NCI-H510A treated with DMSO at 0.1 percent for 48 hours (cell line): ENCODE results near the gene ILDR2.

Experiments
- DNase-seq: peaks from one replicate; lab custom pipeline; 2025; lab: John Stamatoyannopoulos, UW

The ILDR2 gene

DNA sequence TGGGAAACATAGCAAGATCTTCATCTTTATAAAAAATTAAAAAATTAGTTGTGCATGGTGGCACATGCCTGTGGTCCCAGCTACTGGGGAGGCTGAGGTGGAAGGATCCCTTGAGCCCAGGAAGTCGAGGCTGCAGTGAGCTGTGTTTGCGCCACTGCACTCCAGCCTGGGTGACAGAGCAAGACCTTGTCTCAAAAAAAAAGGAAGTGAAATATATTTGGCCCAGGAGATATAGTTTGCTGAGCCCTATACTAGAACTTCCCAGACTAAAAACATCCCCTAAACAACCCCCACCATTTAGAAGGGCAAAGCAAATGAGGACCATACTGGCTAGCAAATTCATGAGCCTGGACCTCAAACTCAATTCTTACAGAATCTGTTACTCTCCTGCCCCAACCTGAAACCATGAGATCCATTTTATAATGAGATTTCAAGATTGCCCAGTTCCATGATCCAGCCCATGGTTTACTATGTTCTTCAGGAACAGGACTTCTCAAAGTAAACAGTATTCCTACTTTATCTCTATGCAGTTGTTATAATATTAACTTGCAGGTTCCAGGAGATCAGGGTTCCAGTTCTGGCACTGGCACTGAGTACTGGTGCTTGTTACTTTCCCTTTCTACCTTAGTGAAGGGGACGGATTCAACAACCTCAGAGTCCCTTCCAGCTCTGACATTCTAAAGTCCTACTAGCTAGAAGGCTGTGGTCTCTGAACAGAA lies 50.4 kb downstream of the ILDR2 start:
- DNase-seq, result no peak

DNA sequence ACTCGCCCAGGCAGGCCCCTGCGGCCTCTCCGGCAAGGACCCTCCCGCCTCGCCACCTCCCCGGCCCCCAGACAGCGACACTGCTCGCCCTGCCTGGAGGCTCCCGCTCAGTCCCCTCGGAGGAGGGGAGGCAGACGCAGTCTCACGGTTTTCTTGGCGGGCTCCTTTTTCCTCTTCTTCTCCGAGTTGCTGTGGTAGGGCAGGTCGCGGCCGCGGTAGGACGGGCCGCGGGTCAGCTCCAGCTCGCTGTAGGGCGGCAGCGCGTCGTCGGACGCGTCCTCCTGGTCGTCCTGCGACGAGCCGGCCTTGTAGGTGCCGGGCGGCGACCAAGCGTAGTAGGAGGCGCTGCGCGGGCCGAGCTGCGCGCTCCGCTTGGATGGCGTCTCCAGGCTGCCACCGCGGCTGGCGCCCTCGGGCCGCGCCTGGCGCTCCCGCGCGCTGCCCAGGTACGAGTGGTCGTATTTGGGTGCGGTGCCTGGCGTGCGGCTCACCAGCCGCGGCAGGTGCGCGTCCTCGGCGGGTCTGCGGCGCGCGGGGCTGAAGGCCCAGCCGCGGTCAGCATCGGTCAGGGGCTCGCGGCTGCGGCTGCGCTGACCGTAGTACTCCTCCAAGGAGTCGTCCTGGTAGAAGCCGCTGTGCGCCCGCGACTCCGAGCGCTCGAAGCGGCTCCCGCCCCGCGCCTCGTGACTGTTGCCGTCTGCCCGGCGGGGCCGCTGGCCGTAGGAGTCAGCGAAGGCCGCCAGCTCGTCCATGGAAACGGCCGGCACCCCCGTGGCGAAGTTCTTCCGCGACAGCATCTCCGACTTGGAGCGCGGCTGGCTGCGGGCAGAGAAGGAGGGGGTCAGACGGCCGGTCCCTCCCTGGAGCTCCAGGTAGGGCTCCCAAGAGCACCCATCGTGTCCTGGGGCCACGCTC lies 54.5 kb downstream of the ILDR2 start:
- DNase-seq, result peak; percentile 12

DNA sequence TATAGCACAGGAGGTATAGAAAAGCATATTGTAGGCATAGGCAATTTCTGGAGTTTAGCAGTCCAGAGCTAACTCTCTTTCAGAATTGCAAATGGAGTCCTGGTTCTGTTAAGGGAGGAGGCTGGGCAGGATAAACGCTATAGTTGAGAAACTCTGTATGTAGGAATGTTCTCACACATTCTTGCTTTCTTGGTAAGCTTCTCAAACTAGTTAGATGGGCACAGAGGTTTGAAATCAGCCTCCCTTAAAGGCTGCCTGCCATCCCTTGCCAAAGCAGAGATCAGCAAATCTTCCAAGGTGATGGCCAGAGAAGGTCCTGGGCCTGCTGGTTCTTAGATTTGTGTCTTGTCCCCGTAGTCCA lies 56.4 kb downstream of the ILDR2 start:
- no peak for DNase-seq

DNA sequence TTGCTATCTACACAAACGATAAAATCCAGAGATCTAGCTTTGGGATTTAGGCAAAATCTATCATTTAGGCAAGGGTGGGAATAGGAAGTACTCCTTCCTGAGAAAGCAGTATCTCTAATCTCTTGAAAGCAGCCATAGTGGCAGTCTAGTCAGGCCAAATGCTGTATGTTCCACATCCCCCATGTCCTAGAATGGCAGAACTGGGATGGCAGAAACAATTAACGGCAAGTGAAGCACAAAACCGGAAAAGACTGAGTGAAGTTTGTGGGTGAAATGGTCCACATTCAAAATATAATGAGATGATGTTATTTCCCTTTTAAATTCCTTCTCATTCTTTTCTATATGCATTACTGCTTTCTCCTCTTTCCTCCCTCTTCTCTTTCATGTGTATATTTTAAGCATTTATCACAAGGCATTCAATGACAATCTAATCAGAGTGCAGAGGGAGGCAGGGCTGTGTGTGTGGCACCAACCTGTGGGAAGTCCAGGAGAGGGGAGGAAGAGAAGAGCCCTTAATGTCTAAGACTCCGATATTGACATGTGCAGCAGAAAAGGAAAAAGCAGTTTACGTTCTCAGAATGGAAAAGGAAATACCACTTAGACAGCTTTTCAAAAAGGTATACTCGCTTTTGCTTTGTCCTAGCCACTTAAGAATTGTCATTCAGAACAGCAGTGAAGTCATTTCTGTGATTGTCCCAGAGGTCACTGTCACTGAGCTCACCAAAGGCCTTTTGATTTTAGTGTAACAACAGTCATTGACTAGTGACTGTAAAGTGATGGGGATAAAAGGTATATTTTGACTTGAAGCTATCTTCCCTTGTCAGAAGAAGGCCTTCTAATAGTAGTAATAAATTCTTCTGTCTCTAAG lies 57.0 kb downstream of the ILDR2 start:
- no peak for DNase-seq

DNA sequence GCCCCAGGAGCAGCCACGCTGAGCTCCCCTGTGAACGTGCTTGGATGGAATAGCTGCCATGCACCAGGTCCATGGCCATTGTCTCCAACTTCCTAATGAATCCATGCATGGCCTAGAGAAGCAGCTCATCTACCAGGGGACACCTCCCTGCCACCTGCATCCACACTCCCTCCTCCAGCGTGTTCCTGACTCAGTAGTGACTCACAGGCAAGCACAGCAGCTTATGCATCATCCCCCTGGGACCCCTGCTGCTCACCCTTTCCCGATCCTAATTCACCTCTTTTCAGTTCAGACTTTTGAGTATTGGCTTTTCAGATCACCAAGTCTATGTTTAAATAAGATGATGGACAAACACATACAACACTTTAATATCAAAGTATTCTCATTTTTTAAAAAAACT lies 59.4 kb downstream of the ILDR2 start:
- DNase-seq, result no peak

DNA sequence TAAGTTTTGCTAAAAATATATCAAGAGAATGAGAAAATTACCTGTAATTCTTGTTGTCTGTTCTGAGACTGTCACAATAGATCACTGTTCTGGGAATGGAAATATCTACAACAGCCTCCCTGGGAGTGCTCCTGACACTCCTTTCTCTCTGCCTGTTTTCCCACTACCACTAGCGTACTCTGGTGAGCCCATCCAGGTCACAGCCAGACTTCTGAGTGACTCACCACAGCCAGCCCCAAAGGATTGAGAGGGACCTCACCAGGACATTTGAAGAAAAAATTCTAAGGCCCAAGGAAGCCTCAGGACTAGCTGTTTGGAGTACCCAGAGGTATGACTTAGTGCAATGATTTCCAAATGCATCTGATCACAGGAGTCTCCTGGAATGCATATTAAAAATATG lies 60.3 kb downstream of the ILDR2 start:
- DNase-seq, result no peak

DNA sequence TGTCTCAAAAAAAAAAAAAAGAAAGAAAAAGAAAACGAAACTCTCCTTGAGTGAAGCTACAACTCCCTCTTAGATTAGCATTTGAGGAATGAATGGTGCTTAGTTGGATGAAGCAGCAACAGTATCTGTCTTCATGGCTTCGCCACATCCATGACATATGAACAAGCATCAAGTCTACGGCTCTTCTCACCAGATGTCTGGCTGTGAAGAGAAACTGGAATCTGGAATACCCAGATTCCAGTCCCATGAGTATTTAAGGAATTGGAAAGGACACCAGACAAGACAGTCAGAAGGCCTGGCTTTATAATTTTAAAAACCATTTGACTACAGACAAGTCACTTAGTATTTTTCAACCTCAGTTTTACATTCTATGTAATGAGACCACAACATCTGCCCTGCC lies 61.2 kb downstream of the ILDR2 start:
- DNase-seq, result no peak

DNA sequence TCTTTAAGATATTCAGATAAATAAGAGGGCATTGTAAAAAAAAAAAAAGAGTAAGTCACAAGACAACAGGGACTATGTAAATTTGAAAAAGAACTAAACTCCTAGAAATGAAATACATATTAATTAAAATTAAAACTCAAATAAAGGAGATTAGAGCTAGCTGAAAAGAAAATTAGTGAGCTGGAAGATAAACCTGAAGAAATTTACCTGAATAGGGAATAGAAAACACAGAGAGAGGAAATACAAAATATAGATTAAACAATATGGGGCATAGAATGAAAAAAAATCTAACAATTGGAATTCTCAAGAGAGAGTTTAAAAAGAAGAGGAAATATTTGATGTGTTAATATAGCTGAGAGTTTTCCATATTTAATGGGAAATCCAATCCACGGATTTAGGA lies 63.7 kb downstream of the ILDR2 start:
- DNase-seq, result no peak

DNA sequence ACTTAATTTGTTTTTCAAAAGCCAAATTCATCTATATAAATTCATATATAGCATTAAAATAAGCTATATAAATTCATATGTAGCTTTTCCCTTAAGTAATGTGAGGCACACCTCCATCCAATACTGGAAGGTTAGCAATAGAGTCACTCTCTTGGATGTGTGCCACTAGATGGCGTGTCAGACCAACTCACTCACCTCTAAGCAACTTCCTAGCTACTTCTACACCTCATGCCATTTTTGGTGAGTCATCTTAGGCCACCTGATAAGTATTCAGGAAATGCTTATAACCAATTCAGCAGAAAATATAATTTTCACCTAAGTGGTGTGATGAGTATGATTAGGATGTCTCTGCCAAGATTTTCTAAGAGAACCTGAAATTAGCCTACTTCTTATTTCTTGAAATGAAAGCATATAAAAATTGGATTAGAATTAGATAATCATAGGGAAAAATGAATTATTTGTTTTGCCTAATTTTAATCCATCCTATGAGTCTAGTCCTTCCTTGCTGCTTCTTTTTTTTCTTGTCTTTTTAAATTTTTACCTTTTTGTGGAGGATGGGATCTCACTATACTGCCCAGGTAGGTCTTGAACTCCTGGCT lies 64.8 kb downstream of the ILDR2 start:
- DNase-seq, result peak; percentile 81

DNA sequence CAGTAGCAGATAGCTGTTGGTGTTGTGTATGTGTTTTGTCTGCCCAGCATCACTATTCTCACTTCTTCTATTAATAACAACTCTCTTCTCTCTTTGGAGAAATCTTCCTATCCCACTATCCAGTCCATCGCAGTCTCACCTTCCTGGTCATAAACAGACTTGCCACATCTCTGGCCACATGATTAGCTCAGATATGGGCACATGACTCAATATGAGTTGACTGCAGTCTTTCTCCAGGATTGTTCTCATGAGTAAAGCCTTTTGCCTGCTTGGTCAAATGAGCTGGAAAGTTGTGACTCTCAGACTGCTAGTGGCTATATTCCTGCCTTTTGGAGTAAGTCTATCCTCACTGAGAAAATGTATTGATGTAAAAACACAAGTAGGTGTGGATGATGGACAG lies 66.4 kb downstream of the ILDR2 start:
- DNase-seq, result no peak

DNA sequence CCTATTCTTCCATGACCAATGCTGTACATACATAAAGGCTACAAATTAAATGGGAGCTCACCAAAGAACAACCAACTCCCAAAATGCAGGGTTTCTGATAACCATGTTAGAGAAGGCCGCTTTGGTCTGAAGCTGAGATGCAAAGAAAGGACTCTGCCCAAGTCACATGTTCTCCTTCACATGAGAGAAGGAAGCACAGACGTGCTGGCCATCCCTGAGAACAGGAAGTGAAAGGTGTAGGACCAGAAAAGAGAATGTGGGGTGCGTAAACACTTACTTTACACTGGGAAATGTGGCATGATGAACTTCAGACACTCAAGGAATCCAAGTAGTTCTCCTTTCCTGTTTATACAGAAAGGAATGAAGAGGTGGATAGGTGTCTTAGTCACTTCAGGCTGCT lies 67.6 kb downstream of the ILDR2 start:
- no peak for DNase-seq

DNA sequence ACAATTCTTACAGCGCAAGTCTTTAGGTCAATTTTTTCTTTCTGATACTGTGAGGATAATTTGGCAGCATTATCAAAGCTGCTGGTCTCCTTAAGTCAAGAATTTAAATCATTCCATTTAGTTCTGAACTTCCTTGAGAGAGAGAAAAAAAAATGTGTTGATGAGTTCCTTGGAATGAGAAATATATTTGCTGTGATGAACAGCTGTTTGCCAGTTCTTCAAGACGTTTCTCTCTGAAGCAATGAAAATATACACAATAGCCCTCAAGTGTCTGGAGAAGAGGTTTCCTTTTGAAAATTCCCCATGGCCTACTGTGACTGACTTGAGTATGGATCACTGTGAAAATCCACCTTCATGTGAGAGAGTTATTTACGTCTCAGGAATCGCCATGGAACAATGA lies 68.3 kb downstream of the ILDR2 start:
- no peak for DNase-seq

DNA sequence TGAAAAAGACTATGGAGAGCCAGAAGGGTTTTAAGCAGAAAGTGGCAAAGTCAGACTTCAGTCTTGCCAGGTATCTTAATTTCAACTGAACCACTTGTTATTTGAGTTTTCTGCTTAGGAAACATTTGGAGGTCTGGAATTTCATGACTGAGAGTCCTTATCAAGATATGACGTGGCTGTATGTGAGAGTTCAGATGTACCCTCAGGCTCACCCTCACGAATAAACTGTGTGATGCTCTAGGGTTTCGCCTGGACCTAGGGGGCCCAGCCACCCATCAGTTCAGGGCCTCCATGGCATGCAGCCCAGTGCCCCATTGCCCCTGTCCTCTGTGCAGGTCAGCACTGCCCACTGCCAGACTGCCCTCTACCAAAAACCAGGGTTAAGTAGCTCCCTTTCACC lies 68.7 kb downstream of the ILDR2 start:
- DNase-seq, result no peak

DNA sequence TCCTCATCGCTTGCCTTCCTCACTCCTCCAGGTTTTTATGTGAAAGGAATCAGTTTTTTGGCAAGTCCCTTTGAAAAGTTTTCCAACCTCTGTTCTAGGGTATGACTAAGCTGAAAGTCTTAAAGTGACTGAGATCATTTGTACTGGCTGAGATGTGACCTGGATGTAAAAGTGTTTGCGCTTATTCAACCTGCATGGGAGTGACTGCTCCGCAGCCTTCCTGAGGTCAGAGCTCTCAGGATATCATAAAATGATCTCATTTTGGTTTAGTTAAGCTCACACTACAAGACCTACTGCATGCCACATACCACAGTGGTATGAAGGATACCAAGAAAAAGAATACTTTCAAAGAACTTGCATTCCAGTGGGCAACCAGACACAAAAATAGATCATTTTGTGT lies 69.4 kb downstream of the ILDR2 start:
- DNase-seq, result no peak

DNA sequence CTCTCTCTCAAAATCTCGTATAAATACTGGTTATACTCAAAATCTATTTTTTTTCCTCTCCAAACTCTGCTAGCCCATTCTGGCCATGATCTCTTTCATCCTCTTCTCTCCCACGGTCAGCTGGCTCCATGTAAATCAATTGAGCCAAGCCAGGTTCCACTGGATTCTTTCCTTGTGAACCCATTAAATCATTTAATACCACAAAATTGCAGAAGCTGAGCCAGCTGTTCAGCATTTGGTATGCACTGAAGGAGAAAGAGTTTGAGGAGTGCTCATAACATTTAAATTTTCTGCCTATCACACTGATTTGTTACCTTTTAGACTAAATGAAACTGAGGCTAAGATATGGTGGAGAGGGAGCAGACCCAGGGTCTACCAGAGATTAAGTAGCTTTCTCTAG lies 70.2 kb downstream of the ILDR2 start:
- no peak for DNase-seq

DNA sequence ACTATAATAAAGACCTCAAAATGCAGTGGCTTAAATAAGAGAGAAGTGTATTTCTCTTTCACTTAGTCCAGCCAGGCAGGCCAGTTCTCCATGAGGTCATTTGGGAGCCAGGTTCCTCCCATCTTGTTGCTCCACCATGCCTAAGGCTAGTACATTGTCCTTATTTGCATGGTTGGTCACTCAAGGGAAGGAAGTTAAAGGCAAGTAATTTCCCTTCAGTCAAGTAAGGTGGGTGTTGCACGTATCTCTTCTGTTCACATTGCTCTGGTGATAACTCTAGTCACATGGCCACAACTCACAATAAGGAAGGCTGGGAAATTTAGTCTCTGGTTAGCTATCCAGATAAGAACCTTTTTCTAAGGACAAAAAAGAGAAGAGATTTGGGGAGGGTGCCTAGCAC lies 72.1 kb downstream of the ILDR2 start:
- DNase-seq, result no peak

DNA sequence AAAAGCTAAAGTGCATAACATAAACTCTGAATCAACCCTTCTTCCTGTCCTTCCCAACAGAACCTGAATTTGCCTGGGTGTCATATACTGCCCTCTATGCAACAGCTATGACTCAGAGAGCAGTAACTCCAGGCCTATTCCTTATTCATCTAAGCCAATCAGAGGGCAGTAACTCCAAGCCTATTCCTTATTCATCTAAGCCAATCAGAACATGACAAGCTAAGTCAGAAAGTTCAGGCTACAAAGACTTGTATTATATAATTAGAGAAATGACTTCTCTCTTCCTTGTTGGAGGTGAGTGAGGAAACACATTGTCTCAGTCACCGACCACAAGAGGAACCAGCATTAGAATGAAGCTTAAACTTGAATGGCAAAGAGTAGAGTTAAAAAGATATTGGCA lies 73.1 kb downstream of the ILDR2 start:
- no peak for DNase-seq

DNA sequence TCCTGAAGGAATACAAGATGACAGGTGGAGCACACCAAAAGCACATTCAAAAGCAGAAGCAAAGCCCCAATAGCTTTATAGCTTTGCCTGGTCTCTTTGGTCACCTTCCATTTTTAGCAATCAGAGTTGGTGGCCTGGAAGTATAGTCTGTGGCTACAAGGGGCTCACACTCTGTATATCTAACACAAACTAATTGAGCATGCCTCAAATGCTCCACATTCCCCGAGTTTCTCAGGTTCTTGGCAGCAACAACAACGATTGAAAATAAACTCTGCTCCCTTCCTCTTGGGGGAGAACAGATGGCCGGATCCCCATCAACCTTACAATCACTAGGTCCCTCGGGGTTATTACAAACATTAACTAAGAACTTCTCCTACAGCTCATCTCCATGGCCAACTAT lies 74.4 kb downstream of the ILDR2 start:
- no peak for DNase-seq

DNA sequence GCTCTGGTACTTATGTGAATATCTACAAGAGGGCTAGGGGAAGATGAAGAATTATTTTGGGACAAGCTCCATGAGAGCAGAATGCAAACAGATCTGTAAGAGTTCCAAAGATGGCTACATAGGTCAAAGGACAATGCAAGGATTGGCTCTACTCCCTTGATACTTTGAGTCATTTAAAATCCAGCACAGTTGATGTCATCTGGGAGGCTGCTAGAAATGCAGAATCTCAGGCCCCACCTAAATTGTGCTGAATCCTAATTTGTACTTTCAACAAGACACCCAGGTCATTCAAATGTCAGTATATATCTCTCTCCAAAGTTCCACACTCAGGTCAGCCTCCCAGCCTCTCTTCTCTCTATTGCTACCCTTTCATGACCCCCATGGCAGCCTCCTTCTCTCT lies 75.6 kb downstream of the ILDR2 start:
- DNase-seq, result no peak

DNA sequence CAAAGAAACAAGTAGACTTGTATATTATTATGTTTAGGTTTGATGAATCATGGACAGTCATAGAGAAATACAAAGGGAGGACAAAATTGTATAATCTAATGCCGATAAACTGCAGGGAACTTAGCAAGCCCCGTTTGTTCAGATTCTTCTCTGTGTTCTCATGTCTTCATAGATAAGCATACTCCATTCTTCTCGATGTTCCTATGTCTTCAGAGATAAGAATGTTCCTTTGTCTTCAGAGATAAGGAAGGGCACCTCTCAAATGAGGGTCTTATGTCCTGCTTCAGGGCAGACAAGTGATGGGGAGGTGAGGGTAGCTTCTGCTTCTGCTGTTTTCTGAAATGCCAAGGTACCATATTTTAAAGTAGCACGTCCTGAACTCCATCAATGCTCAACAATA lies 79.6 kb downstream of the ILDR2 start:
- no peak for DNase-seq

DNA sequence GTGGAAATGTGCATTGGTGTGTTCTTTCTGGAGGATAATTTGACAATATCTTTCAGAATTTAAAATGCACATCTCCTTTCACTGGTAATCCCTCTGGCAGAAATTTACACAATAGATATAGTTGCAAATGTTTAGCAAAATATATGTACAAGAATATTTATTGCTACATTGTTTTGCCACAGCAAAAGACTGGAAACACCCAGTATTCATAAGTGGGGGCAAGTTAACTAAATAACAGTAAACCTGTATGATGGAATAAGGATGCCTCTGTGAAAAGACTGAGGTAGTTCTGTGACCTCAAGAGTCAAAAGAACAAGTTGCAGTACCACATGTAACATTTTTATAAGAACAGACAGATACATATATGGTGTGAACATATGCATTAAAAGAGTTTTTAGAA lies 85.6 kb downstream of the ILDR2 start:
- no peak for DNase-seq

DNA sequence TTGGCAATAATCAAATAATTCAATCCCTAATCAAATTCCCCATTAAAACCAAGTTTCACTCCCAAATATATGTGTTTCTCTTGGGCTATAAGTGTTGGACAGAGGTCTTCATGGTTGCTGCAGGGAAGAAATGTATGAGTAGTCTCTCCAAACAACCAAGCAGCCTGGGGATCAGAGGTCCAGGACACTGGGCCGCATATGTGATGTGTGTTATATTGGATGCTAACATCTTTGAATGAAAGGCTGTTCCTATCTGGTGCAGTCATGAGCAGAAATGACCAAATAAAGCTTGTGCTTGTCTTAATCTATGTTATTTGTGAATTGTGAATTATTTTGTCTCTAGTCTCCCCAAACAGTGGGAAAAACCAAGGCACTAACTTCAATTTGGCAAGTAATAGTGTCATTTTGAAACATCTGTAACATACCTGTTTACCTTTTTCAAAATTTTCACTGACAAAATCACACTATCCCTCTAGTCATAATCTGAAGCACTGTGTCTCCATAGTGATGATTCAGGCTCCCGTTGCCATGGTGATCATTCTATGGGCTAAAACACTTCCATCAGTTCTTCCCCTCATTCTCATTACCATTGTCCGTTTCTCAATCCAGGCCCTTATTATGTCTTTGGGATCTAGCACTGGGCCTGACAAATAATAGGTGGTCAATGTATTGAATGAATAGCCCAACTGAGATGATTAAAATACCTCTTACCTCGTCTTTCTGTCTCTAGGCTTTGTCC lies 86.8 kb downstream of the ILDR2 start:
- DNase-seq, result no peak
